GM12892 (cell line): ENCODE results near the gene SLC41A1.

Experiments used
- POLR2A ChIP-seq: IDR thresholded peaks from 2 replicates; pipeline ENCODE4 v1.6.1; 2011; ENCODE audit warnings: low read depth, low read length, control low read depth
- TAF1 ChIP-seq: IDR thresholded peaks from 2 replicates; pipeline ENCODE4 v1.6.1; 2011; ENCODE audit warnings: low read depth, mild to moderate bottlenecking, control low read depth, low read length, borderline replicate concordance

GRCh38 chr1:205775717-205776056, 37.3 kb downstream of the SLC41A1 start:
- TF ChIP-seq POLR2A (no peak), TAF1 (no peak)
